Measurements from ENCODE around the gene NACAD.

DNA sequence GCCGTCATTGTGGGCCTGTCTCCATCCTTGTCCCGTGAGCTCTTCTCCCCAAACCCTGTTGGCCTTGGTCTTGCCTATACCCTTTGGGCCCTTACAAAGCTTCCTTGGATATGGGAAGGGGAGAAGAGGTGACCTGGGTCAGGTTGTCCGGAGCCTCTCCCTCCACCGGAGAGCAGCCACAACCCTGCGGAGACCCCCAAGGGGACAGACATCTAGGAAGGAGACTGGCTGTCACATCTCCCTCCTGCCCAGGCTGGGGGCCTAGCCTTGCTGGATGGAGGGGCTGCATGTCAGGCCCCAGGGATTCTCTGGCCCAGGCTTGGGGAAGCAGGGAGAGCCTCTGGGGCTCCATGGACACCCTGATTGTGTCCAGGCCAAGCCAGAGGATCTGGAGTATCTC lies 11.8 kb downstream of the NACAD start:
- TF ChIP-seq, protein P1, sequence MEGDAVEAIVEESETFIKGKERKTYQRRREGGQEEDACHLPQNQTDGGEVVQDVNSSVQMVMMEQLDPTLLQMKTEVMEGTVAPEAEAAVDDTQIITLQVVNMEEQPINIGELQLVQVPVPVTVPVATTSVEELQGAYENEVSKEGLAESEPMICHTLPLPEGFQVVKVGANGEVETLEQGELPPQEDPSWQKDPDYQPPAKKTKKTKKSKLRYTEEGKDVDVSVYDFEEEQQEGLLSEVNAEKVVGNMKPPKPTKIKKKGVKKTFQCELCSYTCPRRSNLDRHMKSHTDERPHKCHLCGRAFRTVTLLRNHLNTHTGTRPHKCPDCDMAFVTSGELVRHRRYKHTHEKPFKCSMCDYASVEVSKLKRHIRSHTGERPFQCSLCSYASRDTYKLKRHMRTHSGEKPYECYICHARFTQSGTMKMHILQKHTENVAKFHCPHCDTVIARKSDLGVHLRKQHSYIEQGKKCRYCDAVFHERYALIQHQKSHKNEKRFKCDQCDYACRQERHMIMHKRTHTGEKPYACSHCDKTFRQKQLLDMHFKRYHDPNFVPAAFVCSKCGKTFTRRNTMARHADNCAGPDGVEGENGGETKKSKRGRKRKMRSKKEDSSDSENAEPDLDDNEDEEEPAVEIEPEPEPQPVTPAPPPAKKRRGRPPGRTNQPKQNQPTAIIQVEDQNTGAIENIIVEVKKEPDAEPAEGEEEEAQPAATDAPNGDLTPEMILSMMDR (IDR thresholded peaks at IDR 0.05; ENCODE audit: poor library complexity, severe bottlenecking): no peak
- TF ChIP-seq SMC3 (conservative IDR thresholded peaks at IDR 0.05; ENCODE audit: poor library complexity) (no peak), EZH2 (IDR thresholded peaks at IDR 0.05; ENCODE audit: borderline replicate concordance, insufficient read depth, low read length, poor library complexity, severe bottlenecking) (no peak), POLR2AphosphoS5 (IDR thresholded peaks at IDR 0.05) (no peak), EP300 (conservative IDR thresholded peaks at IDR 0.05; ENCODE audit: poor library complexity, severe bottlenecking) (no peak), RAD21 (conservative IDR thresholded peaks at IDR 0.05) (no peak), TAF1 (IDR thresholded peaks at IDR 0.05; ENCODE audit: low read depth) (no peak)
